HG02973 (cell line): ENCODE data around the gene OLFML1.
"Not testable (repeated sequence)": the region's sequence is repeated elsewhere in the genome, so short reads cannot be mapped to it uniquely, and the experiment has no call there.

Experiments used
- ATAC-seq: cut with Tn5 transposase; IDR thresholded peaks from one replicate; pipeline ENCODE4 v1.9.1; 2021; ENCODE audit warnings: moderate library complexity; ENCODE audit not compliant: unreplicated experiment

Gene OLFML1

GRCh38 chr11:7511401-7511800 is 26.1 kb downstream of the OLFML1 start:
- no peak for ATAC-seq

GRCh38 chr11:7512525-7513233 is 27.4 kb downstream of the OLFML1 start:
- ATAC-seq, result peak; percentile 63

- peak; percentile 62 for ATAC-seq
Observed at GRCh38 chr11:7513234-7514098, 28.2 kb downstream of the OLFML1 start, which contains the start of gene PPFIBP2. Gene PPFIBP2, plus strand, starts transcription at chr11:7513999. Its CDS starts 35,477 bp downstream, at chr11:7549476.

- peak; percentile 7 for ATAC-seq
Observed at GRCh38 chr11:7514099-7514591, 28.8 kb downstream of the OLFML1 start.

DNA sequence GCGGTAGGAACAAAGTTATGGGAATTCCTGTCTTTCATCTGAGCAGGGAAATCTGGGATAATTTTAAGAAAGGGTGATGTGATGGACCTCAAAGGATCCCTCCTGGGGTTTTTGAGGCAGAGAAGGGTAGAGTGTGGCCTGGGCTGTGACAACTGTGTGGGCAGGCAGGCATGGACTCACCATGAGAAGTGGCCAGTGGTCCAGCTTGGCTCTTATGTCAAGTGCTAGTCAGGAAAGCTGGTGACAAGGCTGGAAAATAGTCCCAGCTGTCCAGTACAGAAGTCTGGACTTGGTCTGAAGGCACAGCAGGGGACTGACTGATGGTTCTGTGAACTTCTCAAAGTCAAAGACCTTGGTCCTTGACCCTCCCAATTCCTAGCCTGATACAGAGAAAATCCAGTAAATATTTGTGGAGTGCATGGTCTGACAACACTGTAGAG is 30.2 kb downstream of the OLFML1 start:
- ATAC-seq, result no peak

GRCh38 chr11:7516475-7516874 is 31.2 kb downstream of the OLFML1 start:
- no peak for ATAC-seq

GRCh38 chr11:7517743-7518142 is 32.4 kb downstream of the OLFML1 start:
- not testable (repeated sequence) for ATAC-seq

GRCh38 chr11:7518811-7519562 is 33.7 kb downstream of the OLFML1 start:
- ATAC-seq, result no peak

- ATAC-seq, result peak; percentile 48
Observed at GRCh38 chr11:7520011-7520942, 35.0 kb downstream of the OLFML1 start.

GRCh38 chr11:7520981-7521487 is 35.7 kb downstream of the OLFML1 start:
- peak; percentile 82 for ATAC-seq

- no peak for ATAC-seq
Observed at GRCh38 chr11:7522121-7522520, 36.8 kb downstream of the OLFML1 start.

DNA sequence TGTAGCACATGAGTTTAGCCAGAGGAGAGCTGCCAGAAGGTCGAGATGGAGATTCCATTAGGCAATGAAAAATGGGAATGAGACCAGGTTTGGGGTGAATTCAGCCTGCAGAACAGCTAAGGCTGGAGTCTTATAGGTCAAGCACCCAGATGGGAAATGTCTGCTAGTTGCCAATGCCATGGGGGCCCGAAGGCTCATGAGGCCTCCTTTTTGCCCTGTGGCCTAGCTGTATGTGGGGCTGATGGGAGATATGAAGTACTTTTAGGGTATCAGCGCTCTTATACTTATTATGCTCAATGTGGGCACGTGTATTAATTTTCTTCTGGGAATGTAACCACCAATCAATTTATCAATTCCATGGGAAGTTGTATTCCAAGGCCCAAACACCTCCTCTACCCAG is 37.2 kb downstream of the OLFML1 start:
- ATAC-seq, result no peak

DNA sequence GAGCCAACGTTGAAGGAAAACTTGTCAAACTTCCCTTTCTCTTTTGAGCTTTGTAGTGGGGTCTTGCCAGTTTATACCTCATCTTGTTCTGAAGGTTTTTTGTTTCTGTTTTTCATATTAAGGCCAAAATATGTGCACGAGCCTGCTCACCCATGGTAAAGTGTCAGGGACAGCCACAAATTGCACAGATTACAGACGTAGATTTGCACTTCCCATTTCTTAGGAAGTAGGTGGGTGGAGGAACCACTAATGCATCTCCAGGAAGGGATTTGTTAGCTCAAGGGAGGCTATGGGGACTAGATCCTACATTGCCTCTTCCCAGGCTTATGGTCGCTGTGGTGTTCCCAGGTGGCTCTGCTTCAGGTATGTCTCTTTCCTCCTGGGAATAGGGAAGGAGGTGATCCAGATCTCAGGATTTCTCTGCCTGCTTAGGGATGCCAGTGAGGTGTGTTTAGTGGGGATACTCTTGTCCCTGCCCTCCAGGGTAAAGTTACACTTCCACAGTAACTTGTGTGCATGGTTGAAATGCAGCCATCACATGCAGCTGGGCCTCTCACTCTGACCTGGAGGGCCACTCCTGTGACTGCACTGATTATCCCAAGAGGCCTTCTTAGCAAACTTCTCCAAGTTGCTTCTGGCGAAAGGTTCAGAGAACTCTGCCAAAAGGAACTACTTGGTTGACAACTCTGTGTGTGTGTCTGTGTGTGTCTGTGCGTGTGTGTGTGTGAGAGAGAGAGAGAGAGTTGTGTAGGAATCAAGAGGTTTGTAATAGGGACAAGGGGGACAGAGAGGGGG is 38.3 kb downstream of the OLFML1 start:
- ATAC-seq, result no peak

- no peak for ATAC-seq
Observed at GRCh38 chr11:7524462-7525235, 39.3 kb downstream of the OLFML1 start.

DNA sequence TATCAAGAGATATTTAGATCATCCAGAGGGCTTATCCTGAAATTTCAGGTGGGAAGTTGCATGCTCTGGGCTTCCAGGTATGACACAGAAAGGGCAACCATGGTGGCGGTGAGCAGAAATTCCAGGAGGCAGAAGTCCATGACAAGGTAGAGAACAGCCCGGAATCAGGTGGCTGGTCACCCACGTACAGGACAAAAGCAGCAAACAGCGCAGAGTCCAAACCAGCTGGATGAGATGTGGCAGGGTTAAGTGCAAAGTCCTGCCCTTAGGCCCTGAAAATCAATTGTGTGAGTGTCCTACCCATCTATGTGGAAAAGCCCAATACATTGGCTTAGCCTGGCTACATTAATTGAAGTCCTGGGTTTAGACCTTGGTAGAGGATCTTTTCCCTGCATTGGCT is 40.1 kb downstream of the OLFML1 start:
- no peak for ATAC-seq

DNA sequence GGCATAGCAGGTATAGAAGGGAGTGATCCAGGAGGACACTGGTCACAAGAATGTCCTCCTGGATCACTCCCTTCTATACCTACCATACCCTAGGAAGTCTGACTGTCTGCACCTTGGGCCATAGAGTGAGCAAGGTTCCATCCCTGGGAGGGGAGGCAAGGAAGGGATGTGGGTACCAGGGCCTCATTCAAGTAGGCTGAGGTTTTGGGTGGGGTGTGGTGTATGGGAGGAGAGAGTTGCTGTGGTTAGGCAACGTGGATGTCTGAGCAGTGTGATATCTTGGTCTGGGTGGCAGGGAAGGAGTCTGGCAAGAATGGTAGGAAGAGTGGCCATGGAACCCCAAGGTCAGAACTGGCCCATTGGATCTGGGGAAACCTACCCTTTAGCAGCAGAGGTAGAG is 41.7 kb downstream of the OLFML1 start:
- no peak for ATAC-seq

GRCh38 chr11:7528514-7529049 is 43.3 kb downstream of the OLFML1 start:
- ATAC-seq, result no peak
